ENCODE data around the gene TMEM174. TPM values are rescaled to one million over a fixed set of nuclear protein-coding genes. Genes with fewer than 3 reads are reported as not detected.

TMEM174 gene
- total and polyA plus RNA-seq, 8 donors: not detected

DNA sequence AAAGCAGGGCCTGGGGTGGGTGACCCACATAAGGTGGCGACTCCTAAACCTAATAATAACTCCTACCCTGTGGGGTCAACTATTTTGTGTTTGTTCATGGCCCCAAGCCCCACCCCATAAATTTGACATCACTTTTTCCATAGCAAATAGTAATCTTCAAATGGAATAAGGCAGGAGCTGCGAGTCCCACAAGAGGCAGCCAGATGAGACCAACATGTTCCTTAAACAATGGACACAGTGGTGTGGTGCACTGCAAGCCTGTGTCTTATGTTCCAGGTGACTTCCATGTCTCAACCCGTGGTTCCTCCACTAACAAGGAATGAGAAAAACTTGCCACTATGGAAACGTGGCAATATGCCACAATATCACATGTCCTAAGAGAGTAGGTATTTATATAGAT is 20.6 kb downstream of the TMEM174 start:
- Histone ChIP-seq H3K36me3 (no peaks in the 10 kb centered on the region), H3K27me3 (peaks cover 0 to 14% (median 0%) of the 10 kb centered on the region in 3 donors), H3K9me3 (no peaks in the 10 kb centered on the region), H3K4me3 (no peak overlapping the region), H3K4me1 (peaks cover 0 to 12% (median 0%) of the 10 kb centered on the region in 4 donors), H3K27ac (no peak overlapping the region)
- WGBS, 5 donors: 63 to 75% (median 63%) methylated on average over 4 of the region's 4 CpGs
- intact Hi-C loops (cut with DNase I; ENCODE audit: low total_unique reads): no loop called here
- no peak for DNase-seq
- no peak for TF ChIP-seq POLR2A (IDR thresholded peaks at IDR 0.05)
- TF ChIP-seq, protein P1, sequence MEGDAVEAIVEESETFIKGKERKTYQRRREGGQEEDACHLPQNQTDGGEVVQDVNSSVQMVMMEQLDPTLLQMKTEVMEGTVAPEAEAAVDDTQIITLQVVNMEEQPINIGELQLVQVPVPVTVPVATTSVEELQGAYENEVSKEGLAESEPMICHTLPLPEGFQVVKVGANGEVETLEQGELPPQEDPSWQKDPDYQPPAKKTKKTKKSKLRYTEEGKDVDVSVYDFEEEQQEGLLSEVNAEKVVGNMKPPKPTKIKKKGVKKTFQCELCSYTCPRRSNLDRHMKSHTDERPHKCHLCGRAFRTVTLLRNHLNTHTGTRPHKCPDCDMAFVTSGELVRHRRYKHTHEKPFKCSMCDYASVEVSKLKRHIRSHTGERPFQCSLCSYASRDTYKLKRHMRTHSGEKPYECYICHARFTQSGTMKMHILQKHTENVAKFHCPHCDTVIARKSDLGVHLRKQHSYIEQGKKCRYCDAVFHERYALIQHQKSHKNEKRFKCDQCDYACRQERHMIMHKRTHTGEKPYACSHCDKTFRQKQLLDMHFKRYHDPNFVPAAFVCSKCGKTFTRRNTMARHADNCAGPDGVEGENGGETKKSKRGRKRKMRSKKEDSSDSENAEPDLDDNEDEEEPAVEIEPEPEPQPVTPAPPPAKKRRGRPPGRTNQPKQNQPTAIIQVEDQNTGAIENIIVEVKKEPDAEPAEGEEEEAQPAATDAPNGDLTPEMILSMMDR (IDR thresholded peaks at IDR 0.05): no peak
- no peak for TF ChIP-seq POLR2AphosphoS5 (IDR thresholded peaks at IDR 0.05)
- TF ChIP-seq EP300 (IDR thresholded peaks at IDR 0.05): no peak

DNA sequence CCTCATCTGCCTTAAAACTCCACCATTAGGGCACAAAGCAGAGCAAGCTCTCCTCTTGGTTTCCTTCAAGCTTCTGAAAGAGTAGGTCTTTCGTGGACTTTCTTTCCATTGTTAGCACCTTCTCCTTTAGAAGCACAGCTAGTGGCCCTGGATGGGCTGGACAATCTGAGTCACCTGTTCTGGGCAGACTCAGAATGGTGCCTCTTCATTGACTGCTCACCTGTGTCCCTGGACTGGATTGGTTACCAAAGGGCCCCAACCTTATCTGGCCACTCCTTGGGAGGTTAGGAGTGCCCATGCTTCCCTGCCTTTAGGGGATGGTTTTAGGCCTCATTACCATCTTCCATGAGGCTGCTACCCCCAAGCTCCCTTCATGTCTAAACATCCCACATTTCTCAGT is 23.2 kb downstream of the TMEM174 start:
- no peak for DNase-seq
- WGBS, 5 donors: 89 to 100% (median 91%) methylated on average over 1 of the region's 1 CpG

DNA sequence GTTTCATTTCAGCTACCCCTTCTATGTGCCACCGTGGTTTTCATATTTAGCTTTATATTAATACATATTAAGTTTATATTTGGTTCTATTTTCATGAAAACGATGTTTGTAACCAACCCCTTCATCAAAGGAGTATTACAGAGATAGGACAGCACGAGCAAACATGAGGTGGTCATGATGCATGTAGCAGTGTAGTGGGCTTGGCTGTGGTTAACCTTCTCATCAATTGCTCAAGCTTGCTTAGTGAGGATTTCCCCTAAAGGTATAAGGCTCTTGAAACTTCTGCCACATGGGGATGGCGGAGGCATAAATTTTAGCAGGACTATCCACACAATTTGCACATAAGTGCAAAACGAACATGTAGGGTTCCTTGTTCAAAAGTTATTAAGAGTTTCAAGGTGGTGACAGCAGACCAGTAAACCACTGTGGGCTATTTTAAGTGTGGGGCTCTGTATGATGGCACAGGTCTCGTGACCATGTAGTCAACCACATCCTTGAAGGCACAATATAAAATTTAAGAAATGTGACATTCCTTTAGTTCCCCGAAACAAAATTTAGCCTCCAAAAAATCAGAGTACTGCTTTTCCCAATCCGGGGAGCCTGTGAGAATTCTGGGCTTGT is 24.8 kb downstream of the TMEM174 start:
- intact Hi-C loops (cut with DNase I; ENCODE audit: low total_unique reads): no loop called here
- WGBS, 5 donors: 75 to 85% (median 81%) methylated on average over 8 of the region's 8 CpGs
- H3K4me3 ChIP-seq: no peak overlapping the region
- H3K4me1 ChIP-seq: peaks cover 4 to 8% (median 8%) of the 10 kb centered on the region in 4 donors
- no peaks in the 10 kb centered on the region for H3K36me3 ChIP-seq
- H3K27me3 ChIP-seq: peaks cover 0 to 14% (median 0%) of the 10 kb centered on the region in 3 donors
- DNase-seq: no peak
- TF ChIP-seq, protein P1 (IDR thresholded peaks at IDR 0.05): no peak
- H3K27ac ChIP-seq: no peak overlapping the region
- H3K9me3 ChIP-seq: no peaks in the 10 kb centered on the region

More for the DNA sequence above, 23.2 kb downstream of the TMEM174 start:
- H3K36me3 ChIP-seq: no peaks in the 10 kb centered on the region
- no peaks in the 10 kb centered on the region for H3K4me1 ChIP-seq
- intact Hi-C loops (cut with DNase I; ENCODE audit: low total_unique reads): no loop called here
- no peak overlapping the region for H3K27ac ChIP-seq
- H3K9me3 ChIP-seq: no peaks in the 10 kb centered on the region
- H3K4me3 ChIP-seq: no peak overlapping the region
- TF ChIP-seq POLR2A (IDR thresholded peaks at IDR 0.05) (no peak), EP300 (IDR thresholded peaks at IDR 0.05) (no peak), POLR2AphosphoS5 (IDR thresholded peaks at IDR 0.05) (no peak)
- TF ChIP-seq, protein P1 (IDR thresholded peaks at IDR 0.05): no peak
- peaks cover 0 to 14% (median 0%) of the 10 kb centered on the region in 3 donors for H3K27me3 ChIP-seq

DNA sequence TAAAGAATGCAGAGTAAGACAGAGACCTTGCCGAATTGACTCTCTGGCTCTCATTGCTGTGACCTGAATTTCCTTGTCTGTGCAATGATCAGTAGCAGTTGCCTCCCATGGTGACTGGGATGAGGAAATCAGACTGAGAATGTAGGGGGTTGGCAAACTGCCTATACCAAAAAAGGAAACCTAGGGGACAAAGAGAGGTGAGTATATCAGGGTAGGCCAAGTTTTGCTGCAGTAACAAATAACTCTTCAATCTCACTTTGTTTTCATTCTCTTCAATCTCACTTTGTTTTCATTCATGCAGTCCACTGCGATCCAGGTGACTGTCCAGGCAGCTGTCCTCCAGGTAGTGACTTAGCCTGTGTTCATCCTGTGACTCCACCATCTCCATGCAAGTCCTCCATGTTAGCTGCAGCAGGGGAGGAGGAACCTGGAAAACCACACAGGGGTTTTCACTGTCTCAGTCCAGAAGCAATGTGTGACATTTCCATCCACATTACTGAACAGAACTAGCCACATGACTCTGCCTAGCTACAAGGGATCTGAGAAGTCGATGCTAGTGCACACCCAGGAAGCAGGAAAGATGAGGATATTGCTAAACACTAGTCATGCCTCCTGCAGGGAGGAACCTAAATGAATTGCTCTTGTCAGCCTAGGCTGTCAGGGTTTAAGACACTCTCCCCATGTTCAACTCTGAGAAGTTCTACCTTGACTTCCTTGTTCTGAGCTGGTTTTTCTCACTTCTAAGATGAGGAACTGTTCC is 26.0 kb downstream of the TMEM174 start:
- H3K9me3 ChIP-seq: no peaks in the 10 kb centered on the region
- intact Hi-C loops (cut with DNase I; ENCODE audit: low total_unique reads): no loop called here
- no peaks in the 10 kb centered on the region for H3K36me3 ChIP-seq
- H3K27ac ChIP-seq: no peak overlapping the region
- DNase-seq: no peak
- no peak for TF ChIP-seq POLR2A (IDR thresholded peaks at IDR 0.05)
- TF ChIP-seq, protein P1 (IDR thresholded peaks at IDR 0.05): no peak
- TF ChIP-seq EP300 (IDR thresholded peaks at IDR 0.05): no peak
- no peak for TF ChIP-seq POLR2AphosphoS5 (IDR thresholded peaks at IDR 0.05)
- WGBS, 5 donors: 84 to 90% (median 86%) methylated on average over 3 of the region's 3 CpGs
- no peak overlapping the region for H3K4me3 ChIP-seq
- H3K27me3 ChIP-seq: peaks cover 0 to 25% (median 0%) of the 10 kb centered on the region in 3 donors
- peaks cover 4 to 8% (median 8%) of the 10 kb centered on the region in 4 donors for H3K4me1 ChIP-seq
